Large intestine (tissue), 3 donors: Measurements from ENCODE around the gene ASCC3. TPM values are rescaled to one million over a fixed set of nuclear protein-coding genes. Genes with fewer than 3 reads are reported as not detected.

ENCODE experiments used
- DNase-seq, 2 donors: peaks; one replicate each; pipeline versions ENCODE4 v3.0.0 to v3.0.0-alpha.2; 2013
- H3K27ac ChIP-seq: one replicate; pipeline ENCODE4 v1.5.1; 2013; ENCODE audit warnings: low read length
- H3K27me3 ChIP-seq: 2 replicates; pipeline ENCODE4 v1.6.1; 2013; ENCODE audit warnings: low read length; ENCODE audit not compliant: control insufficient read depth, insufficient read depth
- H3K36me3 ChIP-seq: 2 replicates; pipeline ENCODE4 v1.6.1; 2013; ENCODE audit warnings: low read length; ENCODE audit not compliant: control insufficient read depth, insufficient read depth
- H3K4me1 ChIP-seq: one replicate; pipeline ENCODE4 v1.6.1; 2013; ENCODE audit warnings: low read length; ENCODE audit not compliant: control insufficient read depth, insufficient read depth
- H3K4me3 ChIP-seq: one replicate; pipeline ENCODE4 v1.5.1; 2013; ENCODE audit warnings: low read length
- H3K9me3 ChIP-seq: one replicate; pipeline ENCODE4 v1.6.1; 2013; ENCODE audit warnings: mild to moderate bottlenecking, low read depth, low read length, moderate library complexity; ENCODE audit not compliant: control insufficient read depth
- WGBS: methylation state at CpG from one replicate; pipeline ENCODE4 v1.1.5; 2013; ENCODE audit warnings: low lambda C conversion rate; ENCODE audit not compliant: insufficient coverage; 5-methylcytosine and 5-hydroxymethylcytosine counted together
- polyA plus RNA-seq: library from polyadenylated mRNA; unstranded; fragments of 120-200 nt; gene quantifications from one replicate; pipeline ENCODE4 v1.2.1, GENCODE V29; 2013

The ASCC3 gene
- polyA plus RNA-seq, 1 donor, result 25.8 TPM

DNA sequence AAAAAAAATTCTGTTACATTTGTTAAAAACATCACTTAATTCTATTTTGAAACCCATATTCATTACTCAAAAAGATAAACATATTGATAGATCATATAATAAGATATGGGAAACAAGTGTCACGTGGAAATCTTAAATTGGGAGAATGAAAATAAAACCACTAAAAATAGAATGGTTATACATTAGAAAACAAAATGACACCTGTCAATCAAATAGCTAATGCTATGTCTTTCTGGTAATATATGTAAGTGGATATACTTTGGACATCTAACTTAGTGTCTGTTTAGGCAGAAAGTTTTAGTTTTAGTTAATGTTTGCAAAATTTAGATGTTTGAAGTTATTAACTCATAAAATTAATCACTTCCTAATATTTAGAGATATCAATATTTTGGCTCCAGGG is 321.3 kb downstream of the ASCC3 start:
- no peak for DNase-seq
- no peaks in the 10 kb centered on the region for H3K9me3 ChIP-seq
- no peaks in the 10 kb centered on the region for H3K27me3 ChIP-seq
- no peaks in the 10 kb centered on the region for H3K4me1 ChIP-seq
- H3K4me3 ChIP-seq, result no peak overlapping the region
- no peak overlapping the region for H3K27ac ChIP-seq
- no peaks in the 10 kb centered on the region for H3K36me3 ChIP-seq
- 86% methylated on average over 1 of the region's 1 CpG for WGBS

DNA sequence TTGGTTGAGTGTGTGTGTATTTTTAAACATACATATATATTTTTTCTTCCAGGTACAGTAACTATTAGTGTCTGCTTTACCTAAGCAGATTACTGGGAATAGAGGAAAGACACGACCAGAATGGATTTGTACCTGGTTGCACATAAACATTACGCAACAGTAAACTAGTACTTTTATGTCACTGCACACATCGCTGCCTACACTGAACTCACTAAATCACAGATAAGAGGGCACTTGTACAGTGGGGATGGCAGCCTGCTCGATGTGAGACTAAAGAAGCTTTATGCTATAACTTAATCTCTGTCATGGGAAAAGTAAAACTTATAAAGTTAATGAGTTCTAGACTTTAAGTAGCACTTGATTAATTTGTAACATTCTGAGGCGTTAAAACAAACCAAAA is 326.9 kb downstream of the ASCC3 start:
- Histone ChIP-seq H3K9me3 (no peaks in the 10 kb centered on the region), H3K36me3 (no peaks in the 10 kb centered on the region), H3K27ac (no peak overlapping the region), H3K4me3 (no peak overlapping the region), H3K4me1 (no peaks in the 10 kb centered on the region), H3K27me3 (no peaks in the 10 kb centered on the region)
- DNase-seq, result peak; percentile 34 to 65
- WGBS, result 8% methylated on average over 2 of the region's 5 CpGs

DNA sequence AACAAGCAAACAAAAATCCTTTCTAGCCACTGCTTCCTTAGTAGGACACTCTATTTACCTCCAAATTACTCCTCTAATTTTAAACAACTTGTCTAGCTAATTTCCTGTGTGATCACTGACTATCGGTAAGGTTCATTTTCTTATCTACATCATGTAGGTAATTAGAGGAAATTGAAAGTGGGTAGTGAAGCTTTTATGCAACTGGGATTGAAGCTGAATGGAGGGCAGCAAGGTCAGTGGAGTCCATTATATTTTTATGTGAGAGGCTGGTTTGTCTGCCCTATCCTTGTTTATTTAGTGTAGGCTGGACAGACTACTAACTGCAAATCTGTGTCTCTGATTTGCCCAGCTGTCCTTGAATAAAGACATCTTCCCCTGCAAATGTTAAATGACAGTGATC is 327.9 kb downstream of the ASCC3 start:
- Histone ChIP-seq H3K4me3 (no peak overlapping the region), H3K27me3 (no peaks in the 10 kb centered on the region), H3K36me3 (no peaks in the 10 kb centered on the region), H3K4me1 (no peaks in the 10 kb centered on the region), H3K9me3 (no peaks in the 10 kb centered on the region), H3K27ac (no peak overlapping the region)
- no peak for DNase-seq
- 20% methylated on average over 1 of the region's 1 CpG for WGBS

DNA sequence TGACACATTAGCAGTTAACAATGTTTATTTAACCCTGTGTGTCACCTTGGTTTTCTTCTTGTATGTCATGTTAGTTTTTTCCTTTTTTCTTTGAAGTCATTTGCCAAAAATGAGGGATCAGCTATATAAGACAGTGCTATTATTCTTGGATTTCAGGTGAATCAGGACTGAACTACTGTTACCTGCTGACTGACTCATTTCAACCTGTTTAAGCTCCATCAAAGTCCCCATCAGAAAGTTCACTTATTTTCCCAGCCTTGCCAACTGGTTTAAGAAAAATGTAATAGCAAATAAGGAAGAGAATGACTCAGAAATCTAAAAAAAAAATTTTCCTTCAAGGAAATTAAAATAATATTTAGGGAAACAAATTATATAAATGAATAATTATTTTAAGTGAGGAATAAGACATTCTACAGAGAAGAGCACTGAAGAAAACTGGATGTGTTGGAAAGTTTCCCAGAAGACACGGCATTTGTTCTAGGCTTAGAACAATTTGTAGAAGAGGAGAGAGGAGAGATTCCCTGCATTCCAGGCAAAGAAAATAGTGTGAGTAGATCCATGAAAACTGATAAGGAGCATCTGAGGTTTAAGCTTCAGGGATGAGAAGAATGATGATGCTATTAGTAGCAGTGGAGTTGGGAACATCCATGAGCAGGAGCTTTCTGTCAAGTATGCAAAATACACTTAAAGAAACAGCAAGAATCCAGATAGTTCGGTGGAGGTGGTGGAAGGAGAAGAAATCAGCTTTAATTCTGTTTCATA is 331.5 kb downstream of the ASCC3 start:
- H3K4me3 ChIP-seq, result no peak overlapping the region
- no peaks in the 10 kb centered on the region for H3K4me1 ChIP-seq
- no peaks in the 10 kb centered on the region for H3K36me3 ChIP-seq
- no peaks in the 10 kb centered on the region for H3K27me3 ChIP-seq
- 100% methylated on average over 2 of the region's 2 CpGs for WGBS
- no peak overlapping the region for H3K27ac ChIP-seq
- no peak for DNase-seq
- H3K9me3 ChIP-seq, result no peaks in the 10 kb centered on the region

DNA sequence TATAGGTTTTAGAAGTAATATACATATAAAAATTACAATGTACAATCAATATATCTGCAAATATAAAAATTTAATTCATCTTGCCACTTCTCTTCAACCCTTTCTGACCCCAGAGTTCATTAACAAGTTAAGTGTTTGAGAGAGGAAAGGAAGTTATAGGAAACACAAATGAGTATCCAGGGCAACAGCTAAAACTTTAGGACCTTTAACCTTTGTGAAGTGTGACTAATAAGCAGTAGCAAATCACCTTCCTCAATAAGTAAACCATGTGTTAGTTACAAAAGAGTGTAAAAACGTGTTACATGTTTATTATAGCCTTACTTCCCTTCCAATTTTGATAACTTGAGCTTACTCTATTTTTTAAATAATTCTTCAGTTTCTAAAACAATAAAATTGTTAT is 343.0 kb downstream of the ASCC3 start:
- H3K9me3 ChIP-seq, result peaks cover 2% of the 10 kb centered on the region
- no CpG with 5 or more reads among the region's 1 CpG for WGBS
- H3K36me3 ChIP-seq, result no peaks in the 10 kb centered on the region
- H3K4me1 ChIP-seq, result no peaks in the 10 kb centered on the region
- H3K4me3 ChIP-seq, result no peak overlapping the region
- peak; percentile 3 to 56 for DNase-seq
- no peaks in the 10 kb centered on the region for H3K27me3 ChIP-seq
- H3K27ac ChIP-seq, result no peak overlapping the region

DNA sequence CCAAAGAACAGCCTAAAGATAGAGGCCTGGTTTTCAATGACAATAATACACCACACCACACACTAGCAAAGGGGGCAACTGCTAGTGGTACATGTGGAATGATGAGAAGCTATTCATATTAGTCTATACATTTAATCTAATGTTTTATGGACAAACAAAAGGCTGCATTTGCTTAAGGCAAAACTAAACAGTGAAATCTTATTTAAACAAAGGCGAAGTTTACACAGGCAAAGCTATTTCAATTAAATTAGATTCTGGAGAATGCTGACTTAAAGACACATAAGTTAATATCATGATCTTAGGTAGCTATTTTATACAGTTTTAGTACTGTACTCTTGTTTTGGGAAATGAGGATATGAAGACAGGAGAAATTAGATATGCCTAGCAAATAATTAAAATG is 362.5 kb downstream of the ASCC3 start:
- 63% methylated on average over 1 of the region's 1 CpG for WGBS
- H3K9me3 ChIP-seq, result no peaks in the 10 kb centered on the region
- H3K4me3 ChIP-seq, result no peak overlapping the region
- H3K4me1 ChIP-seq, result no peaks in the 10 kb centered on the region
- H3K36me3 ChIP-seq, result peaks cover 10% of the 10 kb centered on the region
- H3K27me3 ChIP-seq, result no peaks in the 10 kb centered on the region
- DNase-seq, result no peak
- H3K27ac ChIP-seq, result no peak overlapping the region

DNA sequence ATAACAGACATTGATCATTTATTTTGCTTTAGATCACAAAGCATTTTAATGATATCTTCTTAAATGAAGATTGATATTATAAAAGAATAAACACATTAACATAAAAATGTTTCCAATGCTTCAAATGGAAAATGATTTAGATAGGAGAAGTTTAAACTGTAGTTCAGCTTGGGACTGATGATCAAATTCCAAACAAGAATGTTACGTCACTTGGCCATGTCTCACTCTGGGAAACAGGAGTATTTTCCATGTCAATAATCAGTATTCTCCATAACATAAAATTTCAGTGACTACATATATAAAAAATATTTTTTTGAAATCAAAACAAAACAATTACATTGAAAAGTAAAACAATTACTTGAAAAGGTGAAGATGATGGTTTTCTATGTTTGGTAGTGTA is 363.5 kb downstream of the ASCC3 start:
- no peak overlapping the region for H3K4me3 ChIP-seq

DNA sequence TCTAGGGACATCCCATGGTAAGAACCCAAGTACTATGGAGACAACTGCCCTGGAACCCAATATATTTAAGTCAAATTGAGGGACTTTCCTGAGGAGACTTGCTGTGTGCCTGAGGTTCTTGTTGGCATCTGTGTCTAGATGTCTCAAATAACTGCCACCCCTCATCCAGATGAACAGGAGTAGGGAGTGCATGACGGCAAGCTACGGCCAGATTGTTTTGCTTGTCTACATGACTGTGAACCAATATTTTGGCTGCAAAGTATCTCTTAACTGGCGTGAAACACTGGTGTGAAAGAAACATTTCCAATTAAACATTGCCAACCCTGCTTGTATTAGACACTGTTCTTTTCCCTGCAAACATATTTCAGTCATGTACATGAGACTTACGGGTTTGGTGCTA is 364.0 kb downstream of the ASCC3 start:
- Histone ChIP-seq H3K9me3 (no peaks in the 10 kb centered on the region), H3K4me1 (no peaks in the 10 kb centered on the region), H3K27ac (no peak overlapping the region), H3K4me3 (no peak overlapping the region), H3K27me3 (no peaks in the 10 kb centered on the region), H3K36me3 (peaks cover 17% of the 10 kb centered on the region)
- 100% methylated on average over 1 of the region's 4 CpGs for WGBS
- DNase-seq, result no peak

More for the DNA sequence above, 363.5 kb downstream of the ASCC3 start:
- no peaks in the 10 kb centered on the region for H3K9me3 ChIP-seq
- WGBS, result 100% methylated on average over 1 of the region's 1 CpG
- H3K4me1 ChIP-seq, result no peaks in the 10 kb centered on the region
- H3K27ac ChIP-seq, result no peak overlapping the region
- H3K27me3 ChIP-seq, result no peaks in the 10 kb centered on the region
- H3K36me3 ChIP-seq, result peaks cover 12% of the 10 kb centered on the region
- no peak for DNase-seq

DNA sequence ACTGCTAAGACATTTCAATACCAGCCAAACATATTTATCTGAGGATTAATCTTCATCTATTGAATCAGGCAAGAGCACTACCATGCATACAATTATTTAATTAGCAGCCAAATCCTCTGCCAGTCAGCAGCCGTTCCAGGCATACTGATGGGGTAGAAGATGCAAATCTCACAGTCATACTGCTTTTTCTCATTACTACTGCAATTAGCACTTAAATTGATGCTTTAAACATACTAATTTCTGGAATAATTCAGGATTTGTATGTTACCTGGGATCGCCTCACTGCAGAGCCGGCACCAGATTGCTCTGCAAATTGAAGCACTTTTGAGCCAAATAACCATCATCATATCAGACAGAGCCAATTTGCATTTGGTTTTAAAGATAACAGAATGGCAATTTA is 366.5 kb downstream of the ASCC3 start:
- Histone ChIP-seq H3K27ac (no peak overlapping the region), H3K4me3 (no peak overlapping the region), H3K4me1 (no peaks in the 10 kb centered on the region), H3K27me3 (no peaks in the 10 kb centered on the region), H3K36me3 (peaks cover 23% of the 10 kb centered on the region), H3K9me3 (no peaks in the 10 kb centered on the region)
- WGBS, result no CpG with 5 or more reads among the region's 3 CpGs
- DNase-seq, result no peak

DNA sequence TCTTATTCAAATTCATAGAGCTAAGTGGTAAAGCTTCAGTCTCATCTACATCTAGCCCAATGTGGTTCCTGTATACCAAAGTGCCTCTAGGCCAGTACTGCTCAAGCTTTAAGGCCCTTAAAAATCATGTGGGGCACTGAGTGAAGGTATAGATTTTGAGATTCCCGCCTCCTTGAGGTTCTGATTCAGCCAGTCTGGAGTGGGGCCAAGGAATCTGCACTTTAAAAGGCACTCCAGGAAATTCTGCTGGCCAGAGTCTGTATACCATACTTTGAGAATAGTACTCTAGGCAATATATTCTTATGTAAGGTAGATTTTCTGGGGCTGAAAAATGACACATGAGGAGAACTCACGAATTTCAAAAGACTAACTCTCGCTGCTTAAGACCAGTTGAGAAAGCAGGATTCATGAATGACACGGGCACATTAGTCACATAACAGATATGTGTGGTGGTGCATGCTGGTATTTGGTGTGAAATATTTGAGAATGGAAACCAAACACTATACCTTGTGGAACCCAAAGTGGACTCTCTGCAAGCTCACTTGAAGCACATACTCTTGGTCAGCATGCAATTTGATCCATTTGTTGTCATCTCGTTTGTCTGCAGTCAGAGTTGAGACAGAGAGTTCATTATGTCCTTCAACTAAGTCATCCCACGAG is 368.8 kb downstream of the ASCC3 start:
- DNase-seq, result no peak
- Histone ChIP-seq H3K9me3 (no peaks in the 10 kb centered on the region), H3K4me1 (no peaks in the 10 kb centered on the region), H3K27me3 (no peaks in the 10 kb centered on the region), H3K4me3 (no peak overlapping the region), H3K36me3 (peaks cover 27% of the 10 kb centered on the region), H3K27ac (no peak overlapping the region)
- 50% methylated on average over 1 of the region's 6 CpGs for WGBS

DNA sequence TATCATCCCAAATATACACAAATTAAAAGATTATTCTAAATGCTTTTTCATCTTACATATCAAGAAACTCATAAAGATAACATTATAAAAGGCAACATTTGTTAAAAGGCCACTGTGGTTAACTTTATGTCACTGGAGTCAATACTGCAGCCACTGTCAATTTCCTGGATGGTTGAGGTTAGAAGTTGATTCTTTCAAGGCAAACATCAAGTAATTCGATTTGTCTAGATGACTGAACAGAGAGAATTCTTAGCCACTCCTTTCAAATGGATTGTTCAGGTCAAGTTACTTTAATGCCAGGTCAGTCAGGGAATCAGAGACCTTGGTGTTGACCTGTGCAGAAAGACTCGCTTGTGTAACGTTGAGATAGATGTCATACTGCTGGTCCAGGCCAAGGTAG is 372.0 kb downstream of the ASCC3 start:
- WGBS, result no CpG with 5 or more reads among the region's 3 CpGs
- no peak for DNase-seq
- Histone ChIP-seq H3K36me3 (peaks cover 17% of the 10 kb centered on the region), H3K27ac (no peak overlapping the region), H3K4me1 (no peaks in the 10 kb centered on the region), H3K27me3 (no peaks in the 10 kb centered on the region), H3K4me3 (no peak overlapping the region), H3K9me3 (no peaks in the 10 kb centered on the region)
